Measurements from ENCODE around the gene SLC38A6. TPM values are rescaled to one million over a fixed set of nuclear protein-coding genes. Genes with fewer than 3 reads are reported as not detected.

Gene SLC38A6
- total and polyA plus RNA-seq, 2 experiments from 2014 or later = 11.9 to 23.2 TPM

- no peaks in the 10 kb centered on the region for H3K27me3 ChIP-seq (ENCODE audit: insufficient read depth)
- no peak overlapping the region for H3K4me3 ChIP-seq
- peaks cover 2% of the 10 kb centered on the region; the same call in 1 of the 2 replicates for H3K9me2 ChIP-seq (ENCODE audit: insufficient read depth)
- H3K27ac ChIP-seq (ENCODE audit: low read depth) = no peak overlapping the region
- DNase-seq (ENCODE audit: low spot score) (no peak), ATAC-seq (no peak)
- H3F3A ChIP-seq (replicated peaks; ENCODE audit: low read depth) = no peaks in the 10 kb centered on the region
- no peaks in the 10 kb centered on the region for H3K79me2 ChIP-seq (replicated peaks; ENCODE audit: insufficient read depth)
- H3K36me3 ChIP-seq (ENCODE audit: insufficient read depth) = no peaks in the 10 kb centered on the region; the same call in 1 of the 2 replicates
- Mint-ChIP-seq H3K4me3 (no peak overlapping the region), H3K27ac (no peak overlapping the region), H3K4me1 (peaks cover 9% of the 10 kb centered on the region), H3K36me3 (ENCODE audit: low read depth) (peaks cover 5% of the 10 kb centered on the region; the same call in 2 of the 3 replicates), H3K27me3 (ENCODE audit: insufficient read depth, low read depth, poor library complexity) (no peaks in the 10 kb centered on the region), H3K9me3 (no peaks in the 10 kb centered on the region; the same call in 2 of the 3 replicates)
- H3K4me1 ChIP-seq (ENCODE audit: insufficient read depth) = peaks cover 10% of the 10 kb centered on the region
- TF ChIP-seq EZH2phosphoT487 (IDR thresholded peaks at IDR 0.05; ENCODE audit: unreplicated experiment) (no peak), CREB1 (CRISPR knock-in tag; IDR thresholded peaks at IDR 0.05; ENCODE audit: low read depth) (no peak), CTCF (conservative IDR thresholded peaks at IDR 0.05; ENCODE audit: low read depth in 2 of 2) (no peak), ZNF462 (CRISPR knock-in tag; IDR thresholded peaks at IDR 0.05) (no peak), EZH2 (IDR thresholded peaks at IDR 0.05; ENCODE audit: low read depth, unreplicated experiment) (no peak)
- H2AFZ ChIP-seq = no peak overlapping the region
- H4K20me1 ChIP-seq (replicated peaks; ENCODE audit: insufficient read depth) = no peaks in the 10 kb centered on the region
- no peak overlapping the region for H3K4me2 ChIP-seq
These were observed 95.5 kb downstream of the SLC38A6 start for GRCh38 chr14:61076556-61076955.
